H1 (cell line): ENCODE data around the gene AGAP3. TPM values are rescaled to one million over a fixed set of nuclear protein-coding genes. Genes with fewer than 3 reads are reported as not detected.

Source experiments
- CTCF ChIA-PET: fragments of 300-600 bp; sonication (Branson Sonifier 250); formaldehyde crosslinking; loops from one replicate; lab custom pipeline; 2021; ENCODE audit not compliant: partially characterized antibody; lab: Charles Lee
- POLR2A ChIA-PET: fragments of 300-600 bp; sonication (Branson Sonifier 250); formaldehyde crosslinking; loops from one replicate; lab custom pipeline; 2021; ENCODE audit warnings: inconsistent platforms; ENCODE audit not compliant: partially characterized antibody; lab: Charles Lee
- DNase-seq, 2 experiments: peaks; one replicate each; pipeline versions ENCODE4 v3.0.0 to v3.0.0-alpha.2; 2010 to 2022; ENCODE audit warnings: low spot score in 2 of 2, low read depth in 1 of 2, mixed read lengths in 1 of 2
- FAIRE-seq: peaks from 2 replicates; lab custom pipeline; 2011; peaks lifted over from hg19 to GRCh38; lab: Jason Lieb, UNC
- H2AFZ ChIP-seq: 2 replicates; pipeline ENCODE4 v1.8.1; 2012; ENCODE audit warnings: low read length, inconsistent platforms
- H2AK5ac ChIP-seq: 2 replicates; pipeline ENCODE4 v1.6.1; 2013; ENCODE audit warnings: low read depth, low read length
- H2BK120ac ChIP-seq: replicated peaks from 2 replicates; pipeline ENCODE3; 2013; ENCODE audit warnings: low read depth, low read length, inconsistent platforms
- H2BK12ac ChIP-seq: 2 replicates; pipeline ENCODE4 v1.6.1; 2013; ENCODE audit warnings: low read depth, low read length
- H2BK15ac ChIP-seq: 2 replicates; pipeline ENCODE4 v1.6.1; 2013; ENCODE audit warnings: low read length
- H2BK20ac ChIP-seq: 2 replicates; pipeline ENCODE4 v1.6.1; 2013; ENCODE audit warnings: low read length
- H2BK5ac ChIP-seq: 2 replicates; pipeline ENCODE4 v1.6.1; 2013; ENCODE audit warnings: low read depth, low read length
- H3K14ac ChIP-seq: 2 replicates; pipeline ENCODE4 v1.6.1; 2013; ENCODE audit warnings: inconsistent platforms; ENCODE audit not compliant: insufficient read length
- H3K18ac ChIP-seq: 2 replicates; pipeline ENCODE4 v1.6.1; 2013; ENCODE audit warnings: low read length; ENCODE audit errors: extremely low read depth
- H3K23ac ChIP-seq: 2 replicates; pipeline ENCODE4 v1.6.1; 2013; ENCODE audit warnings: inconsistent platforms; ENCODE audit not compliant: insufficient read length
- H3K23me2 ChIP-seq: 2 replicates; pipeline ENCODE4 v1.6.1; 2013; ENCODE audit warnings: low read depth, low read length
- H3K27ac ChIP-seq: 2 replicates; pipeline ENCODE4 v1.6.1; 2011; ENCODE audit warnings: low read depth, low read length, inconsistent platforms
- H3K27me3 ChIP-seq, 4 experiments: replicated peaks in 1 of 4; 1 replicate in 1 of 4; 2 replicates in 3 of 4; pipeline versions ENCODE4 v1.6.1 to v1.8.1; 2011 to 2013; ENCODE audit warnings: low read length in 3 of 4, mild to moderate bottlenecking in 3 of 4, inconsistent platforms in 2 of 4, mixed read lengths in 2 of 4, moderate library complexity in 1 of 4; ENCODE audit not compliant: control insufficient read depth in 3 of 4, insufficient read depth in 3 of 4; ENCODE audit errors: extremely low read depth in 1 of 4
- H3K36me3 ChIP-seq, 4 experiments: 2 replicates each; pipeline versions ENCODE4 v1.6.1 to v1.8.1; 2011 to 2013; ENCODE audit warnings: mild to moderate bottlenecking in 4 of 4, low read length in 3 of 4, moderate library complexity in 2 of 4, control low read depth in 1 of 4, inconsistent platforms in 1 of 4; ENCODE audit not compliant: insufficient read depth in 4 of 4, control insufficient read depth in 2 of 4
- H3K4ac ChIP-seq: replicated peaks from 2 replicates; pipeline ENCODE3; 2013; ENCODE audit warnings: low read length, low read depth, mixed read lengths, inconsistent platforms; ENCODE audit not compliant: insufficient read length
- H3K4me1 ChIP-seq, 4 experiments: replicated peaks in 1 of 4; 1 replicate in 1 of 4; 2 replicates in 3 of 4; pipeline versions ENCODE4 v1.6.1 to v1.8.1; 2011 to 2013; ENCODE audit warnings: low read length in 3 of 4, inconsistent platforms in 2 of 4, mixed read lengths in 1 of 4; ENCODE audit not compliant: insufficient read depth in 4 of 4, control insufficient read depth in 3 of 4
- H3K4me2 ChIP-seq, 2 experiments: 2 replicates each; pipeline versions ENCODE4 v1.6.1 to v1.8.1; 2011 to 2013; ENCODE audit warnings: low read depth in 2 of 2, low read length in 2 of 2, control low read depth in 1 of 2, inconsistent platforms in 1 of 2, mild to moderate bottlenecking in 1 of 2; ENCODE audit not compliant: insufficient read depth in 1 of 2
- H3K4me3 ChIP-seq, 4 experiments: fragments of 200-600, 300-600 bp in 1 of 4; sonication (generic), shearing (Covaris generic), sonication (Bioruptor Twin) in 1 of 4; 2 replicates each; pipeline versions ENCODE4 v1.5.1 to v1.8.1; 2011 to 2016; ENCODE audit warnings: low read length in 4 of 4, low read depth in 3 of 4, control low read depth in 2 of 4, inconsistent platforms in 2 of 4, mild to moderate bottlenecking in 2 of 4, mixed read lengths in 1 of 4, moderate library complexity in 1 of 4; ENCODE audit not compliant: insufficient read depth in 2 of 4; ENCODE audit errors: extremely low read depth in 1 of 4
- H3K56ac ChIP-seq: replicated peaks from 2 replicates; pipeline ENCODE3; 2013; ENCODE audit warnings: low read depth, mild to moderate bottlenecking, mixed read lengths, low read length, inconsistent platforms; ENCODE audit not compliant: insufficient read length
- H3K79me1 ChIP-seq: 2 replicates; pipeline ENCODE4 v1.6.1; 2013; ENCODE audit warnings: low read depth, low read length, control low read depth
- H3K79me2 ChIP-seq, 2 experiments: 2 replicates each; pipeline versions ENCODE4 v1.6.1 to v1.8.1; 2012 to 2013; ENCODE audit warnings: low read length in 2 of 2, mild to moderate bottlenecking in 2 of 2, inconsistent platforms in 1 of 2; ENCODE audit not compliant: insufficient read depth in 2 of 2, control insufficient read depth in 1 of 2
- H3K9ac ChIP-seq, 4 experiments: replicated peaks in 1 of 4; 1 replicate in 1 of 4; 2 replicates in 3 of 4; pipeline versions ENCODE4 v1.6.1 to v1.8.1; 2011 to 2013; ENCODE audit warnings: low read depth in 3 of 4, low read length in 3 of 4, control low read depth in 2 of 4, mild to moderate bottlenecking in 2 of 4, moderate library complexity in 2 of 4, inconsistent platforms in 1 of 4; ENCODE audit errors: extremely low read depth in 1 of 4
- H3K9me3 ChIP-seq, 2 experiments: 2 replicates each; pipeline versions ENCODE4 v1.6.1 to v1.8.1; 2012 to 2013; ENCODE audit warnings: mild to moderate bottlenecking in 2 of 2, moderate library complexity in 2 of 2, control low read depth in 1 of 2, inconsistent platforms in 1 of 2, low read depth in 1 of 2, low read length in 1 of 2, mixed read lengths in 1 of 2; ENCODE audit not compliant: insufficient read depth in 2 of 2
- H4K20me1 ChIP-seq, 2 experiments: replicated peaks in 1 of 2; 2 replicates each; pipeline versions ENCODE3 to v1.8.1; 2011 to 2013; ENCODE audit warnings: inconsistent platforms in 2 of 2, low read length in 2 of 2, mild to moderate bottlenecking in 1 of 2; ENCODE audit not compliant: insufficient read depth in 2 of 2, control insufficient read depth in 1 of 2
- H4K5ac ChIP-seq: 2 replicates; pipeline ENCODE4 v1.6.1; 2013; ENCODE audit warnings: low read length, low read depth, mixed read lengths, inconsistent platforms; ENCODE audit not compliant: insufficient read length
- H4K8ac ChIP-seq: 2 replicates; pipeline ENCODE4 v1.8.0; 2013; ENCODE audit warnings: mild to moderate bottlenecking, moderate library complexity, low read length, inconsistent platforms; ENCODE audit not compliant: insufficient read depth; ENCODE audit errors: extremely low read depth
- H4K91ac ChIP-seq: replicated peaks from 2 replicates; pipeline ENCODE3; 2013; ENCODE audit warnings: low read length, mixed read lengths, inconsistent platforms; ENCODE audit not compliant: insufficient read length
- BACH1 ChIP-seq: IDR thresholded peaks from 2 replicates; pipeline ENCODE4 v1.6.1; 2012; ENCODE audit warnings: low read length, improper control_type of control experiment
- CREB1 ChIP-seq: IDR thresholded peaks from 2 replicates; pipeline ENCODE4 v1.6.1; 2012; ENCODE audit warnings: inconsistent platforms
- EZH2 ChIP-seq: fragments of 200-600 bp; sonication (generic); IDR thresholded peaks from 2 replicates; pipeline ENCODE4 v1.7.1; 2012; ENCODE audit warnings: low read depth, mild to moderate bottlenecking, moderate library complexity, low read length, inconsistent platforms; ENCODE audit not compliant: severe bottlenecking
- JUND ChIP-seq: IDR thresholded peaks from 2 replicates; pipeline ENCODE4 v1.6.1; 2011; ENCODE audit warnings: mild to moderate bottlenecking, improper control_type of control experiment, low read length
- KDM5A ChIP-seq: fragments of 200-600 bp; IDR thresholded peaks from 2 replicates; pipeline ENCODE4 v1.7.1; 2012; ENCODE audit warnings: mild to moderate bottlenecking, low read length, inconsistent platforms, mixed read lengths
- MAFK ChIP-seq: IDR thresholded peaks from 2 replicates; pipeline ENCODE4 v1.6.1; 2012; ENCODE audit warnings: low read depth, mild to moderate bottlenecking, improper control_type of control experiment, low read length
- NRF1 ChIP-seq: IDR thresholded peaks from 2 replicates; pipeline ENCODE4 v1.6.1; 2011; ENCODE audit warnings: mild to moderate bottlenecking, low read depth, low read length, improper control_type of control experiment
- RFX5 ChIP-seq: IDR thresholded peaks from 2 replicates; pipeline ENCODE4 v1.6.1; 2011; ENCODE audit warnings: low read depth, low read length, improper control_type of control experiment, borderline replicate concordance
- SAP30 ChIP-seq: fragments of 300-600 bp; sonication (generic); IDR thresholded peaks from 2 replicates; pipeline ENCODE4 v1.7.1; 2012; ENCODE audit warnings: low read length, moderate library complexity, mild to moderate bottlenecking, inconsistent platforms; ENCODE audit not compliant: insufficient read depth, insufficient replicate concordance
- SIN3A ChIP-seq, 2 experiments: IDR thresholded peaks in 1 of 2; conservative IDR thresholded peaks in 1 of 2; 2 replicates each; pipeline ENCODE4 v1.6.1; 2011 to 2012; ENCODE audit warnings: low read length in 2 of 2, improper control_type of control experiment in 1 of 2, low read depth in 1 of 2, mild to moderate bottlenecking in 1 of 2
- USF2 ChIP-seq: IDR thresholded peaks from 2 replicates; pipeline ENCODE4 v1.6.1; 2011; ENCODE audit warnings: low read length, improper control_type of control experiment
- ZNF274 ChIP-seq: IDR thresholded peaks from 2 replicates; pipeline ENCODE4 v1.7.0; 2012; ENCODE audit warnings: low read length, borderline replicate concordance; ENCODE audit errors: extremely low read depth
- WGBS, 2 experiments: shearing (Covaris generic) in 1 of 2; methylation state at CpG; one replicate each; pipeline versions ENCODE4 v1.1.6 to v1.1.7; 2013 to 2015; ENCODE audit warnings: low lambda C conversion rate in 2 of 2, mixed read lengths in 2 of 2, inconsistent platforms in 1 of 2, low coverage in 1 of 2, missing lambda C conversion rate in 1 of 2; ENCODE audit not compliant: insufficient replicate concordance in 2 of 2, insufficient coverage in 1 of 2, insufficient read length in 1 of 2; ENCODE audit errors: extremely low coverage in 1 of 2, missing lambda C conversion rate in 1 of 2; 5-methylcytosine and 5-hydroxymethylcytosine counted together
- polyA plus RNA-seq, 7 experiments: library from polyadenylated mRNA; depleted of rRNA in 3 of 7; stranded (reverse) in 5 of 7; unstranded in 2 of 7; fragments of >200 nt in 5 of 7; fragments of 200-250 nt in 2 of 7; gene quantifications; 1 replicate in 5 of 7; 2 replicates in 1 of 7; 4 replicates in 1 of 7; pipeline versions ENCODE4 v1.2.1 to v1.2.3, GENCODE V29; 2011 to 2013; ENCODE audit warnings: missing spikeins in 2 of 7, mixed read lengths in 2 of 7
- total RNA-seq: library from RNA; stranded (reverse); fragmentation: NEBNext Ultra II Directional; extraction: Animal tissue kit (Norgen Biotek cat#: 25700); gene quantifications from 2 replicates; pipeline ENCODE4 v1.2.1, GENCODE V29; 2021

The AGAP3 gene
- total and polyA plus RNA-seq, 2 of the 8 experiments (the other 6 are each of a cell fraction or from before 2014, with no cell fraction given), result 66.4 to 120 TPM

GRCh38 chr7:151095828-151096475 is 9.7 kb downstream of the AGAP3 start:
- no peak overlapping the region for H3K4ac ChIP-seq
- H3K4me1 ChIP-seq, result peaks cover 0 to 8% (median 3%) of the 10 kb centered on the region in 4 experiments; a peak in 4 of 7 replicates
- H3K23ac ChIP-seq, result no peak overlapping the region
- H2BK120ac ChIP-seq, result no peak overlapping the region
- no peak overlapping the region for H2BK15ac ChIP-seq
- no peak overlapping the region for H4K91ac ChIP-seq
- no peak overlapping the region for H2AK5ac ChIP-seq
- ChIA-PET POLR2A (no interaction called here), CTCF (interaction anchor here (0.9 to 15.1 kb wide), 6 partner anchors 14 to 198 kb away, joined by 3 to 448 read pairs (median 3); no protein-coding TSS in a partner anchor)
- H3K4me2 ChIP-seq, result no peak overlapping the region
- no peak overlapping the region for H4K8ac ChIP-seq
- peaks cover 25% of the 10 kb centered on the region for H3K79me1 ChIP-seq
- H3K23me2 ChIP-seq, result no peaks in the 10 kb centered on the region; the same call in 1 of the 2 replicates
- no peak overlapping the region for H2BK5ac ChIP-seq
- no peak overlapping the region for H3K9ac ChIP-seq
- no peaks in the 10 kb centered on the region for H3K36me3 ChIP-seq
- no peak overlapping the region for H3K4me3 ChIP-seq
- H4K5ac ChIP-seq, result no peak overlapping the region
- no peak overlapping the region for H3K56ac ChIP-seq
- WGBS, 2 experiments, result 89% methylated on average over 15 of the region's 17 CpGs; no CpG with 5 or more reads in 1 of the 2 experiments
- DNase-seq, result no peak
- H3K14ac ChIP-seq, result no peak overlapping the region
- peaks cover 11 to 84% of the 10 kb centered on the region in 2 experiments; a peak in 3 of 4 replicates for H3K79me2 ChIP-seq
- H2BK12ac ChIP-seq, result no peak overlapping the region
- H2BK20ac ChIP-seq, result no peak overlapping the region
- no peak overlapping the region for H3K18ac ChIP-seq
- no peaks in the 10 kb centered on the region for H3K27me3 ChIP-seq
- no peak for FAIRE-seq
- no peaks in the 10 kb centered on the region for H3K9me3 ChIP-seq
- H2AFZ ChIP-seq, result no peak overlapping the region
- peaks cover 31 to 50% of the 10 kb centered on the region in 2 experiments for H4K20me1 ChIP-seq
- H3K27ac ChIP-seq, result no peak overlapping the region
- no peak for TF ChIP-seq CREB1
- no peak for TF ChIP-seq MAFK
- TF ChIP-seq USF2, result no peak
- no peak for TF ChIP-seq ZNF274
- no peak for TF ChIP-seq BACH1
- TF ChIP-seq NRF1, result no peak
- TF ChIP-seq SAP30, result no peak
- TF ChIP-seq JUND, result no peak
- no peak for TF ChIP-seq KDM5A
- no peak for TF ChIP-seq EZH2
- no peak for TF ChIP-seq SIN3A (conservative IDR thresholded peaks at IDR 0.05 in 1 of 2, IDR thresholded peaks at IDR 0.05 in 1 of 2; ENCODE audit: low read depth in 1 of 2, low read length in 2 of 2)
- TF ChIP-seq RFX5, result no peak
